ENCODE measurements around the gene MCTP2.
A peak's percentile ranks its signal among the peaks of the same experiment; 100 is the strongest.

MCTP2 gene

DNA sequence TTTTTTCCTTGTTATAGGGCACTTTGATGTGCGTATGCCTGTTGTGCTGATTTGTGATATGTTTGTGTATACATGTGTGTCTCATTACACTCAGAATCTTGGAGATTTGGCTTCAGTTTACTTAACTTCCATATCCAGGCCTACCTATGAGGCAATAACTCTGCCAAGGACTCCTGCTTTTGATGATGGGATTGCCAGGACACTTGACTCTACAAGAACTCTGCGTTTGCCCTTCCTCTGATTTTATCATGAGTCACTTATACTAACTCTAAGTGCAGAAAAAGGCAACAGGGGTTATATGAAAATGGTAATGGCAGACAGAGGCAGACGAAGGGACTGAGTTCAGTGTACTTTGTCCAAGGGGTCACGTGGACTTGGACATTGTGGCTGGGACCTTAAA lies 33.6 kb downstream of the MCTP2 start:
- H3K36me3 Mint-ChIP-seq (ENCODE audit: low read depth) = peaks cover 8% of the 10 kb centered on the region
- H3K9me3 Mint-ChIP-seq = peaks cover 3% of the 10 kb centered on the region
- no peak overlapping the region for H3K4me3 Mint-ChIP-seq
- no peaks in the 10 kb centered on the region for H3K27me3 Mint-ChIP-seq
- peaks cover 62% of the 10 kb centered on the region for H3K4me1 Mint-ChIP-seq (ENCODE audit: low read depth)
- H3K27ac Mint-ChIP-seq = no peak overlapping the region

GRCh38 chr15:94265982-94266381 lies 34.6 kb downstream of the MCTP2 start:
- H3K27ac Mint-ChIP-seq = no peak overlapping the region
- peaks cover 52% of the 10 kb centered on the region for H3K4me1 Mint-ChIP-seq (ENCODE audit: low read depth)
- H3K36me3 Mint-ChIP-seq (ENCODE audit: low read depth) = peaks cover 7% of the 10 kb centered on the region

GRCh38 chr15:94266789-94267188 lies 35.4 kb downstream of the MCTP2 start:
- Mint-ChIP-seq H3K9me3 (peaks cover 3% of the 10 kb centered on the region), H3K36me3 (ENCODE audit: low read depth) (peaks cover 5% of the 10 kb centered on the region), H3K4me1 (ENCODE audit: low read depth) (peaks cover 45% of the 10 kb centered on the region), H3K27me3 (no peaks in the 10 kb centered on the region), H3K27ac (no peak overlapping the region), H3K4me3 (no peak overlapping the region)

More at GRCh38 chr15:94265982-94266381, 34.6 kb downstream of the MCTP2 start:
- Mint-ChIP-seq H3K27me3 (no peaks in the 10 kb centered on the region), H3K4me3 (no peak overlapping the region), H3K9me3 (peaks cover 3% of the 10 kb centered on the region)

- Mint-ChIP-seq H3K4me1 (ENCODE audit: low read depth) (peaks cover 28% of the 10 kb centered on the region), H3K9me3 (peaks cover 3% of the 10 kb centered on the region), H3K27me3 (no peaks in the 10 kb centered on the region), H3K27ac (no peak overlapping the region), H3K36me3 (ENCODE audit: low read depth) (peaks cover 10% of the 10 kb centered on the region), H3K4me3 (no peak overlapping the region)
Measured at GRCh38 chr15:94269954-94270353, 38.6 kb downstream of the MCTP2 start.

DNA sequence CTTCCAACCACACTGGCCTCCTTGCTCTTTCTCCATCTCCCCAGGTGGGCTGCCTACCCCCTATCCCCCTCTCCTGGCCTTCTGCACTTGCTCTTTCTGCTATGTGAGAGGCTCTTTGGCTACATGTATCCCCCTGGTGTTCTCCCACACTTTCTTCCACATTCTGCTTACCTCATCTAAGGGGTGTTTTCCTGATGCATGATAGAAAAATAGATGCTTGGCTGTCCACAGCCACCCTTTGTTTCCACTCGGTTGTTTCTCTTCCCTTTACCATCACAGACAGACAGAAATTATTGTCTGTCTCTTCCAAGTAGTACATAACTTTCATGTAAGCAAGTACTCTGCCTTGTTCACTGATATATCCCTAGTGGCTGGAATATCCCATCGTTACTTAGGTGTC lies 39.2 kb downstream of the MCTP2 start:
- Mint-ChIP-seq H3K36me3 (ENCODE audit: low read depth) (peaks cover 10% of the 10 kb centered on the region), H3K27ac (no peak overlapping the region), H3K9me3 (peaks cover 3% of the 10 kb centered on the region), H3K27me3 (no peaks in the 10 kb centered on the region), H3K4me1 (ENCODE audit: low read depth) (peaks cover 28% of the 10 kb centered on the region), H3K4me3 (no peak overlapping the region)

DNA sequence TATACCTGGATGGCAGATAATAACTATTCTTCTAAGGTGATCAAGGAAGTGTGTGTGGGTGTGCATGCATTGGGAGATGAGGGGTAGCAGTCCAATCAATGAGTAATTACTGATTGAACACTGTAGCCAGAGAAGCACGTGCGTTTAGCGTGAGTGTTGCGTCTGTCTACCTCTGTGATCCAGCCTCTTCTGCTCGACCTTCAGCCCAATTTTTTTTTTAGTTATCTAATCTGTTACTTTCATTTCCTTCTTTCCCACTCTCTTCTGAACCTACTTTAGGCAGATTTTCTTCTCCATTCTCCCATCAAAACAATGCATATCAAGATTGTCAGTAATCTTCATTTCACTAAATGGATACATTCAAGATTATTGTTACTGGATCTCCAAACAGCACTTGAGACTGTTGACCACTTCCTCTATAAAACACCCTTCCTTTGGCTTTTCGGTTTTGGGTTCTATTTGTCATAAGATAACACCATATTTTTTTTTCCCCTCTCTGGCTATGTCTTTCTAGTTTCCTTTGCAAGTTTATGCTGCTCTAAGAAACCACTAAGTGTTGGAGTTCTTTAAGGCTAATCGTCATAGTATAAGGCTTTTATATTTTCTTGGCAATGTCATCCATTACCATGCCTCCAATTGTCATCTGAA lies 41.0 kb downstream of the MCTP2 start:
- no peaks in the 10 kb centered on the region for H3K27me3 Mint-ChIP-seq
- H3K27ac Mint-ChIP-seq = no peak overlapping the region
- H3K4me3 Mint-ChIP-seq = no peak overlapping the region

DNA sequence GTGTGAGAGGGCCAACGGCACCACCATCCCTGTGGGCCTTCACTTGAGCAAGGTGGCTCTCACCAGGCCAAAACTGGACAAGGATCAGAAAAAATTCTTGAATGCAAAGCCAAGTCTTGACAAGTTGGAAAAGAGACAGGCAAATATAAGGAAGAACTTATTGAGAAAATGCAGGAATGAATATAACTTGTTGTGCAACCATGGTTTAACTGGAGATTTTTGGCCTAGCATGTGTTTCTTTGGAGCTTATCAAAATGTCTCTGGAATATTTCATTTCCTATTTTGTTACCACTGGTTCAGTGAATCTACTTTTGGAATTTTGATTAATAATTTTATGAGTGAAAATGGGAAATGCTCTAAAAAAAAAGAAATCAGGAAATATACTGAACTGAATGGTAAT lies 42.5 kb downstream of the MCTP2 start:
- peaks cover 5% of the 10 kb centered on the region for H3K36me3 Mint-ChIP-seq (ENCODE audit: low read depth)
- H3K4me1 Mint-ChIP-seq (ENCODE audit: low read depth) = peaks cover 17% of the 10 kb centered on the region
- no peaks in the 10 kb centered on the region for H3K9me3 Mint-ChIP-seq
- H3K27me3 Mint-ChIP-seq = no peaks in the 10 kb centered on the region
- no peak overlapping the region for H3K4me3 Mint-ChIP-seq
- H3K27ac Mint-ChIP-seq = peak overlapping the region; percentile 51

More for the DNA sequence above, 41.0 kb downstream of the MCTP2 start:
- H3K9me3 Mint-ChIP-seq = peaks cover 3% of the 10 kb centered on the region
- H3K4me1 Mint-ChIP-seq (ENCODE audit: low read depth) = peaks cover 14% of the 10 kb centered on the region
- peaks cover 10% of the 10 kb centered on the region for H3K36me3 Mint-ChIP-seq (ENCODE audit: low read depth)

DNA sequence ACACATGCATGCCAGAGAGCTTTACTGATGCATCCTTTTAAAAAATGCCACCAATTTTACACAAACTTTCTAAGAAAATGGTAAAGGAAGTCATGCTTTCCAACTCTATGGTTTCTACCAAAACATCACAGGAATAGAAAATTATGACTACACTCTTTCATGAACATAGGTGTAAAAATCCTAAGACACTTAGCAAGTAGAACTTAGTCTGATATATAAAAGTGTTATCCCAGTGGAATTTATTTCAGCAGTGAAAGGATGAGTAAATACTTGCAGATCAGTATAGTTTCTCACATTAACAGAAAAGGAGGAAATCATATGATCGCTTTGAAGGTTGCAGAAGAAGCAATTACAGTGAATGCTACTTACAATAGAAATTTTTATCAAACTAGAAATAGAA lies 43.4 kb downstream of the MCTP2 start:
- no peaks in the 10 kb centered on the region for H3K27me3 Mint-ChIP-seq
- no peak overlapping the region for H3K4me3 Mint-ChIP-seq
- H3K27ac Mint-ChIP-seq = peak overlapping the region; percentile 65
- H3K9me3 Mint-ChIP-seq = no peaks in the 10 kb centered on the region
- peaks cover 14% of the 10 kb centered on the region for H3K36me3 Mint-ChIP-seq (ENCODE audit: low read depth)
- H3K4me1 Mint-ChIP-seq (ENCODE audit: low read depth) = peaks cover 23% of the 10 kb centered on the region

DNA sequence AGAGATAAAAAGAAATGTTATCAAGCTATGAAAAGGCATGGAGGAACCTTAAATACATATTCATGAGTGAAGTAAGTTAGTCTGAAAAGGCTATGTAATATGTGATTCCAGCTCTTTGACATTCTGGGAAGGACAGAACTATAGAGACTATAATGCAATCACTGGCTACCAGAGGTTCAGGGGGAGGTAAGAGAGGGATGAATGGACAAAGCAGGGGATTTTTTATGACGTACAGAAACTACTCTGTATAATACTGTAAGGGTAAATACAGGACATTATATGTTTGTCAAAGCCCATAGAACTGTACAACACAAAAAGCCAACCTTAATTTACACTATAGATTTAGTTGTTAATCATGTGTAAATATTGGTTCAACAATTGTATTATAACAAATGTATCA lies 46.1 kb downstream of the MCTP2 start:
- peaks cover 12% of the 10 kb centered on the region for H3K9me3 Mint-ChIP-seq
- no peak overlapping the region for H3K4me3 Mint-ChIP-seq
- peaks cover 48% of the 10 kb centered on the region for H3K4me1 Mint-ChIP-seq (ENCODE audit: low read depth)
- no peak overlapping the region for H3K27ac Mint-ChIP-seq
- peaks cover 35% of the 10 kb centered on the region for H3K36me3 Mint-ChIP-seq (ENCODE audit: low read depth)
- no peaks in the 10 kb centered on the region for H3K27me3 Mint-ChIP-seq

DNA sequence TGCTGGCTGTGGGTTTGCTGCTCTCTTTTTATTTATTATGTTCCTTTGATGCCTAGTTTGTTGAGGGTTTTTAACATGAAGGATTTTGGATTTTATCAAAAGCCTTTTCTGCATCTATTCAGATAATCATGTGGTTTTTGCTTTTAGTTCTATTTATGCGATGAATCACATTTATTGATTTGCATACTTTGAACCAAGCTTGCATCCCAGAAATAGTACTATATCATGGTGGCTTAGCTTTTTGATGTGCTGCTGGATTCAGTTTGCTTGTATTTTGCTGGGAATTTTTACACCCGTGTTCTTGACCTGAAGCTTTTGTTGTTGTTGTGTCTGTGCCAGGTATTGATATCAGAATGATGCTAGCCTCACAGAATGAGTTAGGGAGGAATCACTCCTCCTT lies 48.4 kb downstream of the MCTP2 start:
- H3K27me3 Mint-ChIP-seq = no peaks in the 10 kb centered on the region
- peaks cover 39% of the 10 kb centered on the region for H3K36me3 Mint-ChIP-seq (ENCODE audit: low read depth)
- H3K4me1 Mint-ChIP-seq (ENCODE audit: low read depth) = peaks cover 54% of the 10 kb centered on the region

GRCh38 chr15:94280301-94280700 lies 48.9 kb downstream of the MCTP2 start:
- H3K27ac Mint-ChIP-seq = peak overlapping the region; percentile 46
- peaks cover 39% of the 10 kb centered on the region for H3K36me3 Mint-ChIP-seq (ENCODE audit: low read depth)
- no peaks in the 10 kb centered on the region for H3K27me3 Mint-ChIP-seq
- peaks cover 12% of the 10 kb centered on the region for H3K9me3 Mint-ChIP-seq
- peaks cover 54% of the 10 kb centered on the region for H3K4me1 Mint-ChIP-seq (ENCODE audit: low read depth)
- peak overlapping the region; percentile 9 for H3K4me3 Mint-ChIP-seq

More for the DNA sequence above, 48.4 kb downstream of the MCTP2 start:
- no peak overlapping the region for H3K27ac Mint-ChIP-seq
- peaks cover 12% of the 10 kb centered on the region for H3K9me3 Mint-ChIP-seq
- H3K4me3 Mint-ChIP-seq = no peak overlapping the region

DNA sequence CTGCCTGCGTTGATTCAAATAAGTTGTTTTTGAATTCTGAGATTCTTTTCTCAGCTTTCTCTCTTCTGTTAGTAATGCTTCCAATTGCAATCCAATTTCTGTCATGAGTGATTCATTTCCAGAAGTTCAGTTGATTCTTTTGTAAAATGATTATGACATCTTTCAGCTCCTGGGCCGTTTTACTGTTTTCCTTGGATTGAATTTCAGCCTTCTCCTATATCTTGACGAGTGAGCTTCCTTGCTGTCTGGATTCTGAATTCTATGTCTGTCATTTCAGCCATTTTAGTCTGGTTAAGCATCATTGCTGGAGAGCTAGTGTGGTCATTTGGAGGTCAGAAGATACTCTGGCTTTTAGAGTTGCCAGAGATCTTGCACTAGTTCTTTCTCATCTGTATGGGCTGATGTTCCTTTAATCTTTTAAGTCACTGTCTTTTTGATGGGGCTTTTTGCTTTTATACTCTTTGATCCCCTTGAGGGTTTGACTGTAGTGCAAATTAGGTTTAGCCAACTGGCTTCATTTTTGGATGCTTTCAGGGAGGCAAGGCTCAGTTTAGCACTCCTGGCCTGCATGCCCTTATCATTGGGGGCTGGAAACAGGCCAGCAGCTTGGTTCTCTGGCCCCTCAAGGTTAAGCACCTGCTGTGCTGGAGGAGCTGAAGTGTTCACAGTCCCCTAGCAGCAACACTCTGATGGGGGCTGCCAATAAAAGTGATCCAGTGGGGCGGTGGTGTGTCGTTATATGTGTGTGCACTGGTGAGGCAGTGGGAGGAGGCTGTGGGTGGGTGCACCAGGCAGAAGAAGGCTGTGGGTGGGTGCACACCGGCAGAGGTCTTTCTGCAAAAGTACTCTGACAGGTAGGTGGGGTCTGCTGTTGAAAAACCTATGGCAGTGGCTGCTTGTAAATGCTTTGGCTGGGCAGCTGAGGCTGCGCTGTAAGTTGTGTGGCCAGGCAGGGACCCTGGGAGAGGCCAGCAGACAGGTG lies 51.2 kb downstream of the MCTP2 start:
- Mint-ChIP-seq H3K4me1 (ENCODE audit: low read depth) (peaks cover 69% of the 10 kb centered on the region), H3K27ac (no peak overlapping the region), H3K36me3 (ENCODE audit: low read depth) (peaks cover 39% of the 10 kb centered on the region)

GRCh38 chr15:94286583-94286982 lies 55.2 kb downstream of the MCTP2 start:
- Mint-ChIP-seq H3K9me3 (peaks cover 7% of the 10 kb centered on the region), H3K27me3 (no peaks in the 10 kb centered on the region), H3K27ac (peak overlapping the region; percentile 64), H3K4me1 (ENCODE audit: low read depth) (peaks cover 59% of the 10 kb centered on the region), H3K4me3 (no peak overlapping the region), H3K36me3 (ENCODE audit: low read depth) (peaks cover 37% of the 10 kb centered on the region)

More for the DNA sequence above, 51.2 kb downstream of the MCTP2 start:
- Mint-ChIP-seq H3K4me3 (no peak overlapping the region), H3K9me3 (peaks cover 12% of the 10 kb centered on the region), H3K27me3 (no peaks in the 10 kb centered on the region)

GRCh38 chr15:94287794-94288246 lies 56.5 kb downstream of the MCTP2 start:
- Mint-ChIP-seq H3K4me1 (ENCODE audit: low read depth) (peaks cover 61% of the 10 kb centered on the region), H3K36me3 (ENCODE audit: low read depth) (peaks cover 24% of the 10 kb centered on the region), H3K4me3 (peak overlapping the region; percentile 75), H3K27me3 (no peaks in the 10 kb centered on the region), H3K9me3 (no peaks in the 10 kb centered on the region), H3K27ac (peak overlapping the region; percentile 85)

DNA sequence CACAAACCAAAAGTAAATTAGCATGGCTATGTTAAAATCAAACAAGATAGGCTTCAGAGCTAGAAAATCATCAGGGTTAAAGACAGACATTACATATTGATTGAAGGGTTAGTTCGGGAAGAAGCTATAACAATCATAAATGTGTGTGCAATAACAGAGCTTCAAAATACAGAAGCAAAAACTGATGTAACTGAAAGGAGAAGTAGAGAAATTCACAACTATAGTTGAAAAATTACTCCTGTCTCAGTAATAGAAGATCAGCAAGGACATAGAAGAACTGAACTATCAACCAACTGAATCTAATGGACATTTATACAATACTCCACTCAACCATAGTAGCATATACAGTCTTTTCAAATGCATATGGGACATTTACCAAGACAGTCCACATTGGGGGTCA lies 59.4 kb downstream of the MCTP2 start:
- peaks cover 77% of the 10 kb centered on the region for H3K4me1 Mint-ChIP-seq (ENCODE audit: low read depth)
- H3K27me3 Mint-ChIP-seq = no peaks in the 10 kb centered on the region
- H3K9me3 Mint-ChIP-seq = no peaks in the 10 kb centered on the region
- peaks cover 19% of the 10 kb centered on the region for H3K36me3 Mint-ChIP-seq (ENCODE audit: low read depth)
- no peak overlapping the region for H3K4me3 Mint-ChIP-seq
- H3K27ac Mint-ChIP-seq = no peak overlapping the region
